Measurements from ENCODE around the gene RSRC1. TPM values are rescaled to one million over a fixed set of nuclear protein-coding genes. Genes with fewer than 3 reads are reported as not detected.
"Not testable (repeated sequence)": the region's sequence is repeated elsewhere in the genome, so short reads cannot be mapped to it uniquely, and the experiment has no call there.

Gene RSRC1
- polyA plus RNA-seq, 3 donors, result 34.6 to 40.5 (median 35.6) TPM

DNA sequence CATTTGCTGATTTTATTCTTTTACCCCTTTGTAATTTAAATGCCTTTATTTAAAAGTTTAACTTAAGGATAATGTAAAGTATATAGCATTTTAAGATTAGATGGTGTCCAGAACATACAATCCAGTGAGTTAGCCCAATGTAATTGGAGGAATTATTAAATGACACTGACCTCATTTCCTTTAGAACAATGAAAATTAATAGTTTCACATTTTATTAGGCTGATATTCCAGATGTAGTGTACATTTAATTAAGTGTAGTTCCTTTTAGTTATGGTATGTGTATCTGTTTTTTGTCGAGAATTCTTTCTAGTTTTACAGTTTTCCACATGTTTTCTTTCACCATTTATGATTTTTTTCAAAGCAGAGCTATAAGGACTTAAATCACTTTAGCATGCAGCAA lies 75.8 kb downstream of the RSRC1 start:
- DNase-seq (ENCODE audit: extremely low read depth in 1 of 11, low read depth in 9 of 11, low spot score in 4 of 11), result peak in 3 of 11 donors; percentile 3 to 24 (median 4)

GRCh38 chr3:158200955-158201354 lies 91.1 kb downstream of the RSRC1 start:
- DNase-seq (ENCODE audit: extremely low read depth in 1 of 11, low read depth in 9 of 11, low spot score in 4 of 11), result no peak

DNA sequence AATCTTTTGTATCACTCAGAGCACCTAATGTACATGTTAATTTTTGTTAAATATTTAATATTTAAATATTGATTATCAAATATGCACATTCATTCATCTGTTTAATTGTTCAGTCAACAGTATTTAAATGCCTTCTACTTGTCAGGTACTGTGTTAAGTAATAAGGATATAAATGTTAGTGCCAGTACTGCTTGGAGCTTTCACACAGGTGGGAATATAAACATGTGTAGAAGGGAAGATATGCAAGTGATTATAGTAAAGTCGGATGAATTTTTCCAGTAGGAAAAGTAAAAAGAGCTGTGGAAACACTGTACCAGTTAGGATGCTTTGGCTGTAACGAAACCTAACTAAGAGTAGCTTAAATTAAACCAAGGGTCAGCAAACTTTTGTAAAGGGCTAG lies 95.4 kb downstream of the RSRC1 start:
- no peak for DNase-seq (ENCODE audit: extremely low read depth in 1 of 11, low read depth in 9 of 11, low spot score in 4 of 11)

DNA sequence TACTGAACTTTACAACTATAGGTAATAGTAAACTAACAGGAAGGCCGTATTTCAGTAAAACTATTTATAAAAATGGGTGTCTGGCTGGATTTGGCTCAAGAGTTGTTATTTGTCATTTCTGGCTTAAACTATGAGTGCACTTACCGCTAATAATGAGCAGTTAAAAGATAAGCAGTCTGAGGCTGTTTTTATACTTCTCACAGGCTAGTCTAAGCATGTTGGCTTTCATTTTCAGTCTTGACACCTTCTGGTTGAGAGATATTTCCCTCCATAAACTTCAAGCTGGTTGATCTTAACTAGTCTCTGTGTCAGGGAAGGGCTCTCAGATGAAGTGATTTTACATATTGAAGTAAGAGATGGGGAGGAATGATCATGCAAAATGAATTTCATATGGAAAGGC lies 96.1 kb downstream of the RSRC1 start:
- DNase-seq (ENCODE audit: extremely low read depth in 1 of 11, low read depth in 9 of 11, low spot score in 4 of 11), result no peak

- DNase-seq (ENCODE audit: extremely low read depth in 1 of 11, low read depth in 9 of 11, low spot score in 4 of 11), result no peak
These were observed 100.2 kb downstream of the RSRC1 start for GRCh38 chr3:158210067-158210466.

DNA sequence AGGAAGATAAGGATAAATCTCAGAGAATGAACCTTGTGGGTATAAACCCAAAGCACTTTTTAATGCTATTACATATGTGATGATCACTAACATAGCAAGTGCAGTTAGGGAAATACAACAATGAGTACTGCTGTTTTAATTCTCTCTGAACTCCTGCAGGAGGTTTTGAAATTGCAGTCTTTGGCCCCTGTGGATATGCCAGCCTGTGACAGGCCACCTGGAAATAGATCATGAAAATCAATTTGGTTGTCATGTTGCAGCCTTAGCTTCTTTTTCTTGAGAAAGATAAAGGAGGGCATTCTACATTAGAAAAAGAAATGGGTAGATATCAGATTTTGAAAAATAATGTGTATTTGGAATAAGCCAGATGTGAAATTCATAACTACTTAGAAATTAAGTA lies 103.6 kb downstream of the RSRC1 start:
- DNase-seq (ENCODE audit: extremely low read depth in 1 of 11, low read depth in 9 of 11, low spot score in 4 of 11), result no peak

DNA sequence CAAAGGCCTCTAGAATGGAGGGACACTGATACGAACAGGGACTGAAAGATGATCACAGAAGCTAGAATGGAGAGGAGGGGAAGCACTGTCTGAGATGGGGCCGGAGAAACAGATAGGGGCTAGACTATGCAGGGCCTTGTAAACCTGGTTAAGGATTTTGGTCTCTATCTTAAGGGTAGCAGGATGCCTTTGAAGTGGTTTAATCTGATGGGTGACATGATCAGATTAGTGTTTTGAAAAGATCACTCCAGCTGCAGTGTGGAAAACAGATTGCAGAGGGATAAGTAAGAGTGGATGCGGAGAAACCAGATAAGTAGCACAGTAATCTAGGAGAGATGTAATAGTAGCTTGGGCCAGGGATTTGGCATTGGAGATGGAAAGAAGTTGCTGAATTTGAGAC lies 108.1 kb downstream of the RSRC1 start:
- no peak for DNase-seq (ENCODE audit: extremely low read depth in 1 of 11, low read depth in 9 of 11, low spot score in 4 of 11)

GRCh38 chr3:158220575-158220974 lies 110.7 kb downstream of the RSRC1 start:
- DNase-seq (ENCODE audit: extremely low read depth in 1 of 11, low read depth in 9 of 11, low spot score in 4 of 11), result no peak

DNA sequence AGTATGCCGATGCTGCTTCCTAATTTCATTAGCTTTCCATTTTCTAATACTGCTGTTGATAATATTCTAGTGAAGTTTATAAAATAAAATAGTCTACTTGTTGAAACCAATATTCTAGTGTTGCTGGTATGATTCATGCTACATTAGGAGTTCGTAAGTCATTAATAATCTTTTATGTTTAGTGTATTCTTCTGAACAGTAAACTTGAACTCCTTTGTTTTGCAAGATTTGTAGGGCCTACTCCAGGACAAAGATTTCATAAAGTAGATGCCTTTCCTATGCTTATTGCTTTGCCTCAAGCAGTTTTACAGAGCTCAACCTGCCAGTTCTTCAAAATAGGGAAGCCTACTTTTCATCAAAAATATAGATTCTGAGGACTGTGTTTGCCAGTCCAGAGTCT lies 111.5 kb downstream of the RSRC1 start:
- DNase-seq (ENCODE audit: extremely low read depth in 1 of 11, low read depth in 9 of 11, low spot score in 4 of 11), result no peak

GRCh38 chr3:158226429-158226828 lies 116.5 kb downstream of the RSRC1 start:
- no peak for DNase-seq (ENCODE audit: extremely low read depth in 1 of 11, low read depth in 9 of 11, low spot score in 4 of 11)

GRCh38 chr3:158228942-158229341 lies 119.1 kb downstream of the RSRC1 start:
- not testable (repeated sequence) for DNase-seq (ENCODE audit: extremely low read depth in 1 of 11, low read depth in 9 of 11, low spot score in 4 of 11)

DNA sequence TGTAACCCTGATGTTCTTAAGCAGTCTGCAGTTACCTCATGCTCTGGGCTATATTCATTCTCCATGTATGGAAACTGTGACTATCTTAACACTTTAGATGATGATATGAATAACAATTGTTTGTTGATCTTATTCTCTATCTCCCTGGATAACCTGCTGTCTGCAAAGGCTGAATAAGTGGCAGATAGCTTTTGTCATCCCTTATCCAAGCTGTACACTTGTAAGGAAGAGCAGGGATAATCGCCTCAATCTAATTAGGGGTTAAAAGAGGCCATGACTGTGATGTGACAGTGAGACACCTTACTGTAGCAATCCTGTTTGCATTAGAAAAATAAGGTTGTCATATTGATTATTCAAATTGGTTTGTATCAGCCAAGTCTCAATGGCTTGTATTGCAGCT lies 123.9 kb downstream of the RSRC1 start:
- no peak for DNase-seq (ENCODE audit: extremely low read depth in 1 of 11, low read depth in 9 of 11, low spot score in 4 of 11)

GRCh38 chr3:158244274-158244673 lies 134.4 kb downstream of the RSRC1 start:
- DNase-seq (ENCODE audit: extremely low read depth in 1 of 11, low read depth in 9 of 11, low spot score in 4 of 11), result no peak

- no peak for DNase-seq (ENCODE audit: extremely low read depth in 1 of 11, low read depth in 9 of 11, low spot score in 4 of 11)
These were observed 137.4 kb downstream of the RSRC1 start for GRCh38 chr3:158247288-158247687.

DNA sequence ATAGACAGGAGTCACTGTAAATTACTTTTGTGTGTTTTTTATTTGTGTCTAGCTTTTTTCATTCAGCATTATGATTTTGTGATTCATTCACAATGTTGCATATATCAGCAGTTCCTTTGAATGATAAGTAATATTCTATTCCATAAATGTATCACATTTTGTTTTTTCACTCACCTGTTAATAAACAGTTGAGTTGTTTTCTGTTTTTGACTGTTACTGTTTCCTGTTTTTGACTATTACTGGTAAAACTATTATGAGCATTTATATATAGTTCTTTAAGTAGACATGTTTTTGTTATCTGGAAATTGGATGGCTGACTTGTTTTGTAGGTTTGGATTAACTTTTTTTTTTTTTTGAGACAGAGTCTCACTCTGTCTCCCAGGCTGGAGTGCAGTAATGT lies 138.4 kb downstream of the RSRC1 start:
- DNase-seq (ENCODE audit: extremely low read depth in 1 of 11, low read depth in 9 of 11, low spot score in 4 of 11), result no peak

GRCh38 chr3:158249183-158249582 lies 139.3 kb downstream of the RSRC1 start:
- DNase-seq (ENCODE audit: extremely low read depth in 1 of 11, low read depth in 9 of 11, low spot score in 4 of 11), result no peak

GRCh38 chr3:158258619-158259018 lies 148.7 kb downstream of the RSRC1 start:
- DNase-seq (ENCODE audit: extremely low read depth in 1 of 11, low read depth in 9 of 11, low spot score in 4 of 11), result no peak

GRCh38 chr3:158260392-158260791 lies 150.5 kb downstream of the RSRC1 start:
- no peak for DNase-seq (ENCODE audit: extremely low read depth in 1 of 11, low read depth in 9 of 11, low spot score in 4 of 11)

GRCh38 chr3:158261371-158261991 lies 151.6 kb downstream of the RSRC1 start:
- DNase-seq (ENCODE audit: extremely low read depth in 1 of 11, low read depth in 9 of 11, low spot score in 4 of 11), result no peak

- no peak for DNase-seq (ENCODE audit: extremely low read depth in 1 of 11, low read depth in 9 of 11, low spot score in 4 of 11)
These were observed 155.0 kb downstream of the RSRC1 start for GRCh38 chr3:158264894-158265293.

DNA sequence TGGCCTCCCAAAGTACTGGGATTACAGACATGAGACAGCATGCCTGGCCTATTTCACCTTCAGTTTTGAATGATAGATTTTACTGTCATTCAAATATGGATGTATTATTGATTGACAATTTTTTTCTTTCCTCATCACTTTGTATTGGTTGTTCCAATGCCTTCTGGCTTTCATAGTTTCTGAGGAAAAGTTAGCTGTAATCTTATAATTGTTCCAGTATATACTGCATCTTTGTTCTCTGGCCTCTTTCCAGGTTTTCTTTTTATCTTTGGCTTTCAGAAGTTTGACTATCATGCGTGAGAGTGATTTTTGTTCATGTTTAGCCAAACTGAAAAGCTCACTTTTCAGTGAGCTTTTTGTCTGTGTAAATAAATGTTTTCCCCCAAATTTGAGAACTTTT lies 157.1 kb downstream of the RSRC1 start:
- no peak for DNase-seq (ENCODE audit: extremely low read depth in 1 of 11, low read depth in 9 of 11, low spot score in 4 of 11)

DNA sequence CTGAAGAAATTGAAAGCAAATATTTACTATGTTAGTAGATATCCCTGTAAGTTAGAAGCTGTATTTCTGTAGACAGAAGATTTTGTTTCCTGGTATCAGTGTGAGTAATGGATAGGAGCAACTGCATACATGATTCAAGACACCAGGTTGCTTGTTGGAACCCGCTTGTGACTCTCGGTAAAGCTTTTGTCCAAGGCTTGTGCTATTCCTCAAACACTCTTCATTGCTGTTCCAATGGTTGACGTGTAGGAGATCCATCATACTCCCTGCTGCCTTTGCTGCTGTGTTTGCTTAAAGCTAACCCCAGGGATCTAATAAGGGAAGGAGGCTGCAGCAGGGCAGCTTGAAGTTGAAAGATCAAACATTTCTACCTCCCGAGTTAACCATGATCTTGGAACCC lies 160.1 kb downstream of the RSRC1 start:
- DNase-seq (ENCODE audit: extremely low read depth in 1 of 11, low read depth in 9 of 11, low spot score in 4 of 11), result no peak

Measured in renal cortex interstitium (tissue), 11 donors.